Gastroesophageal sphincter (tissue), 3 donors: ENCODE results near the gene CDH4.

Experiments
- EP300 ChIP-seq: sonication (generic); formaldehyde crosslinking; IDR thresholded peaks from one replicate; pipeline ENCODE4 v1.6.1; 2017; ENCODE audit warnings: antibody characterized with exemption, mild to moderate bottlenecking
- POLR2A ChIP-seq, 2 donors: fragments of 450-650 bp; IDR thresholded peaks; one replicate each; pipeline ENCODE4 v1.6.1; 2017; ENCODE audit warnings: antibody characterized with exemption in 2 of 2, mild to moderate bottlenecking in 2 of 2, moderate library complexity in 1 of 2
- TF ChIP-seq, protein P1 (sequence below), 4 experiments: fragments of 200-600 bp in 2 of 4; fragments of 450-650 bp in 2 of 4; sonication (generic) in 1 of 4; IDR thresholded peaks; one replicate each; pipeline ENCODE4 v1.5.1; 2017 to 2019; ENCODE audit warnings: antibody characterized with exemption in 4 of 4, mild to moderate bottlenecking in 2 of 4, moderate library complexity in 2 of 4

DNA sequence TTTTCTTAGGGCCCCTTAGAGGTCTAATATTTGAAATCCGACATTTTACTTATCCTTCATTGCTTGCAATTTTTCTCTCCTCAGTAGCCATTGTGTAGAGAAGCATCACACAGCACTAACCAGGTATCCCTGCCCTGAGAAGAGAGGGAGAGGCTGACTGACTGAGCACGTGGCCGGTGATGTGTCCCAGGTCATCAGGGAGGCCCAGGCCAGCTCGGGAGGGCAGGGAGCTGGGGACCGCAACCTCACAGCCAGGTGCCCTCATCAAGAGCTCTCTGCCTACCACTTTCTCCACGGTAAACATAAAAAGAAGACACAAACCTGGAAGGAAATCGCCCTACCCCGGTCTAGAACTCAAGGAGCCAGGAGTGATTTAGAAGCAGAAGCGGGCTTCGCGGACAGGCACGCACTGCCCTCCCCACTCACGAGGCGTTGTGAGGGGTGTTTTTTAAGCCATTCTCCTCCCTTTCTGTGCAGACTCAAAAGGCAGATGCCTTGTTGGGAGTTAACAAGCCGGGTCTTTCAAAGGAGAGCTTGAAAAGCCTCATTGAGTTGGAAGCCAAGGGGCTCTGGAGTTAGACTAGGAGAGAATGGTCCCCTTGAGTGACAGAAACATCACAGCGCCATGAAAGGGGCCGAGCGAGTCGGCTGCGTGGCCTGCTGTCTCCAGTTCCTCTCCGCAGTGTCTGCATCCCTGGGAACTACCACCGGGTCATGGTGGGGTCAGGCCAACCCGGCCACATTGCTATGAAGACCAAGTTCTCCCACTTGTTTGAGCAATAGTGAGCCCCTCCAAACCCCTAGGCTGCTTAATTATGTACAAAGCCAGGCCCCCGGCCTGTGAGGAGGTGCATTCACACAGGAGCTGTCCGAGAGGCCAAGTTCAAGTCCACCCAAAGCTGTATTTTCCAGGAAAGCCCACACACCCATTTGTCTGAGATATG, 285.4 kb downstream of the CDH4 start:
- TF ChIP-seq, protein P1, sequence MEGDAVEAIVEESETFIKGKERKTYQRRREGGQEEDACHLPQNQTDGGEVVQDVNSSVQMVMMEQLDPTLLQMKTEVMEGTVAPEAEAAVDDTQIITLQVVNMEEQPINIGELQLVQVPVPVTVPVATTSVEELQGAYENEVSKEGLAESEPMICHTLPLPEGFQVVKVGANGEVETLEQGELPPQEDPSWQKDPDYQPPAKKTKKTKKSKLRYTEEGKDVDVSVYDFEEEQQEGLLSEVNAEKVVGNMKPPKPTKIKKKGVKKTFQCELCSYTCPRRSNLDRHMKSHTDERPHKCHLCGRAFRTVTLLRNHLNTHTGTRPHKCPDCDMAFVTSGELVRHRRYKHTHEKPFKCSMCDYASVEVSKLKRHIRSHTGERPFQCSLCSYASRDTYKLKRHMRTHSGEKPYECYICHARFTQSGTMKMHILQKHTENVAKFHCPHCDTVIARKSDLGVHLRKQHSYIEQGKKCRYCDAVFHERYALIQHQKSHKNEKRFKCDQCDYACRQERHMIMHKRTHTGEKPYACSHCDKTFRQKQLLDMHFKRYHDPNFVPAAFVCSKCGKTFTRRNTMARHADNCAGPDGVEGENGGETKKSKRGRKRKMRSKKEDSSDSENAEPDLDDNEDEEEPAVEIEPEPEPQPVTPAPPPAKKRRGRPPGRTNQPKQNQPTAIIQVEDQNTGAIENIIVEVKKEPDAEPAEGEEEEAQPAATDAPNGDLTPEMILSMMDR (IDR thresholded peaks at IDR 0.05) = no peak
- TF ChIP-seq POLR2A (IDR thresholded peaks at IDR 0.05) = no peak
- no peak for TF ChIP-seq EP300
